ENCODE results near the gene SPATA46. TPM values are rescaled to one million over a fixed set of nuclear protein-coding genes. Genes with fewer than 3 reads are reported as not detected.

SPATA46 gene
- total RNA-seq, 1 experiment from 2014 or later, result not detected

DNA sequence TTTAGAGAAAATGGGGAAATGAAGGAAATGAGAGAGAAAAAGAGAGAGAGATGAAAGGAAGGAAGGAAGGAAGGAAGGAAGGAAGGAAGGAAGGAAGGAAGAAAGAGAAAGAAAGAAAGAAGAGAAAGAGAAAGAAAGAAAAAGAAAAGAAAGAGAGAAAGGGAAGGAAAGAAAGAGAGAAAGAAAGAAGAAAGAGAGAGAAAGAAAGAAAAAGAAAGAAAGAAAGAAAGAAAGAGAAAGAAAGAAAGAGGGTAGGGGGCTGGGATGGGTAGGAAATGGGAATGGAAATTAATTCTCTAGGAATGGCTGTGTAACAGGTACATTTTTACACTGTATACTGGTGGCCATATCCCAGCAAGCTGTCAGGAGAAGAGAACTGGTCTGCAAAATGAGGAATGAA lies 39.6 kb upstream of the SPATA46 start:
- no peak overlapping the region for H3K9ac ChIP-seq (ENCODE audit: low read length)
- RAD21 ChIA-PET (ENCODE audit: low non-redundant PET in 1 of 2, low total read pairs in 2 of 2, uncharacterized antibody in 2 of 2, unreplicated experiment in 2 of 2), result no interaction called here
- no peak overlapping the region for H3K4me3 ChIP-seq (replicated peaks in 1 of 2; ENCODE audit: low read depth in 1 of 2, low read length in 2 of 2)
- intact Hi-C loops (cut with micrococcal nuclease), result no loop called here
- no peaks in the 10 kb centered on the region for H3K9me3 ChIP-seq (ENCODE audit: control insufficient read depth in 1 of 2, insufficient read depth in 1 of 2, low read depth in 1 of 2, low read length in 2 of 2)
- BruUV-seq (replicated peaks), result no TSS peak
- no peak overlapping the region for H3K27ac ChIP-seq (ENCODE audit: low read depth, low read length)
- ATAC-seq (no peak), DNase-seq (ENCODE audit: low read depth, low spot score) (no peak)
- peaks cover 23 to 40% of the 10 kb centered on the region in 2 experiments; a peak in 3 of 4 replicates for H3K4me1 ChIP-seq (ENCODE audit: control insufficient read depth in 1 of 2, insufficient read depth in 2 of 2, low read length in 2 of 2)
- no peaks in the 10 kb centered on the region for H4K20me1 ChIP-seq (ENCODE audit: insufficient read depth)
- H3K4me2 ChIP-seq (ENCODE audit: low read length), result no peak overlapping the region
- H3K36me3 ChIP-seq (ENCODE audit: control insufficient read depth in 1 of 2, insufficient read depth in 2 of 2, low read length in 2 of 2), result no peaks in the 10 kb centered on the region
- CTCF ChIA-PET, result no interaction called here
- H3K79me2 ChIP-seq (ENCODE audit: insufficient read depth, low read length), result no peaks in the 10 kb centered on the region
- H3K27me3 ChIP-seq (ENCODE audit: insufficient read depth, low read length), result no peaks in the 10 kb centered on the region
- no peaks in the 10 kb centered on the region for H3K9me2 ChIP-seq (ENCODE audit: insufficient read depth)
- TF ChIP-seq TCF7L2 (IDR thresholded peaks at IDR 0.05; ENCODE audit: borderline replicate concordance, extremely low read depth, insufficient read depth, insufficient read length), result no peak
- TF ChIP-seq, protein P1, sequence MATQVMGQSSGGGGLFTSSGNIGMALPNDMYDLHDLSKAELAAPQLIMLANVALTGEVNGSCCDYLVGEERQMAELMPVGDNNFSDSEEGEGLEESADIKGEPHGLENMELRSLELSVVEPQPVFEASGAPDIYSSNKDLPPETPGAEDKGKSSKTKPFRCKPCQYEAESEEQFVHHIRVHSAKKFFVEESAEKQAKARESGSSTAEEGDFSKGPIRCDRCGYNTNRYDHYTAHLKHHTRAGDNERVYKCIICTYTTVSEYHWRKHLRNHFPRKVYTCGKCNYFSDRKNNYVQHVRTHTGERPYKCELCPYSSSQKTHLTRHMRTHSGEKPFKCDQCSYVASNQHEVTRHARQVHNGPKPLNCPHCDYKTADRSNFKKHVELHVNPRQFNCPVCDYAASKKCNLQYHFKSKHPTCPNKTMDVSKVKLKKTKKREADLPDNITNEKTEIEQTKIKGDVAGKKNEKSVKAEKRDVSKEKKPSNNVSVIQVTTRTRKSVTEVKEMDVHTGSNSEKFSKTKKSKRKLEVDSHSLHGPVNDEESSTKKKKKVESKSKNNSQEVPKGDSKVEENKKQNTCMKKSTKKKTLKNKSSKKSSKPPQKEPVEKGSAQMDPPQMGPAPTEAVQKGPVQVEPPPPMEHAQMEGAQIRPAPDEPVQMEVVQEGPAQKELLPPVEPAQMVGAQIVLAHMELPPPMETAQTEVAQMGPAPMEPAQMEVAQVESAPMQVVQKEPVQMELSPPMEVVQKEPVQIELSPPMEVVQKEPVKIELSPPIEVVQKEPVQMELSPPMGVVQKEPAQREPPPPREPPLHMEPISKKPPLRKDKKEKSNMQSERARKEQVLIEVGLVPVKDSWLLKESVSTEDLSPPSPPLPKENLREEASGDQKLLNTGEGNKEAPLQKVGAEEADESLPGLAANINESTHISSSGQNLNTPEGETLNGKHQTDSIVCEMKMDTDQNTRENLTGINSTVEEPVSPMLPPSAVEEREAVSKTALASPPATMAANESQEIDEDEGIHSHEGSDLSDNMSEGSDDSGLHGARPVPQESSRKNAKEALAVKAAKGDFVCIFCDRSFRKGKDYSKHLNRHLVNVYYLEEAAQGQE (IDR thresholded peaks at IDR 0.05; ENCODE audit: low read depth), result no peak
- no peak for TF ChIP-seq EZH2phosphoT487 (IDR thresholded peaks at IDR 0.05; ENCODE audit: borderline replicate concordance)
- TF ChIP-seq SIN3A (IDR thresholded peaks at IDR 0.05; ENCODE audit: low read depth), result no peak
- no peak for TF ChIP-seq SP1 (IDR thresholded peaks at IDR 0.05; ENCODE audit: low read depth)
- no peak for TF ChIP-seq POLR2A (IDR thresholded peaks at IDR 0.05; ENCODE audit: borderline replicate concordance, extremely low read depth, insufficient read depth, insufficient read length)
- TF ChIP-seq YY1 (IDR thresholded peaks at IDR 0.05; ENCODE audit: extremely low read depth, insufficient replicate concordance, low read depth, low read length), result no peak
- TF ChIP-seq JUND (IDR thresholded peaks at IDR 0.05), result no peak
- TF ChIP-seq, protein P2, sequence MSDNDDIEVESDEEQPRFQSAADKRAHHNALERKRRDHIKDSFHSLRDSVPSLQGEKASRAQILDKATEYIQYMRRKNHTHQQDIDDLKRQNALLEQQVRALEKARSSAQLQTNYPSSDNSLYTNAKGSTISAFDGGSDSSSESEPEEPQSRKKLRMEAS (IDR thresholded peaks at IDR 0.05), result no peak
- TF ChIP-seq CEBPB (IDR thresholded peaks at IDR 0.05; ENCODE audit: low read depth), result no peak
- TF ChIP-seq CBX3 (IDR thresholded peaks at IDR 0.05; ENCODE audit: low read depth), result no peak
- TF ChIP-seq, protein P3, sequence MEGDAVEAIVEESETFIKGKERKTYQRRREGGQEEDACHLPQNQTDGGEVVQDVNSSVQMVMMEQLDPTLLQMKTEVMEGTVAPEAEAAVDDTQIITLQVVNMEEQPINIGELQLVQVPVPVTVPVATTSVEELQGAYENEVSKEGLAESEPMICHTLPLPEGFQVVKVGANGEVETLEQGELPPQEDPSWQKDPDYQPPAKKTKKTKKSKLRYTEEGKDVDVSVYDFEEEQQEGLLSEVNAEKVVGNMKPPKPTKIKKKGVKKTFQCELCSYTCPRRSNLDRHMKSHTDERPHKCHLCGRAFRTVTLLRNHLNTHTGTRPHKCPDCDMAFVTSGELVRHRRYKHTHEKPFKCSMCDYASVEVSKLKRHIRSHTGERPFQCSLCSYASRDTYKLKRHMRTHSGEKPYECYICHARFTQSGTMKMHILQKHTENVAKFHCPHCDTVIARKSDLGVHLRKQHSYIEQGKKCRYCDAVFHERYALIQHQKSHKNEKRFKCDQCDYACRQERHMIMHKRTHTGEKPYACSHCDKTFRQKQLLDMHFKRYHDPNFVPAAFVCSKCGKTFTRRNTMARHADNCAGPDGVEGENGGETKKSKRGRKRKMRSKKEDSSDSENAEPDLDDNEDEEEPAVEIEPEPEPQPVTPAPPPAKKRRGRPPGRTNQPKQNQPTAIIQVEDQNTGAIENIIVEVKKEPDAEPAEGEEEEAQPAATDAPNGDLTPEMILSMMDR (IDR thresholded peaks at IDR 0.05 in 2 of 3, conservative IDR thresholded peaks at IDR 0.05 in 1 of 3; ENCODE audit: borderline replicate concordance in 1 of 3, insufficient read depth in 1 of 3, low read depth in 2 of 3, low read length in 2 of 3), result no peak
- TF ChIP-seq EZH2 (IDR thresholded peaks at IDR 0.05), result no peak
- TF ChIP-seq, protein P4, sequence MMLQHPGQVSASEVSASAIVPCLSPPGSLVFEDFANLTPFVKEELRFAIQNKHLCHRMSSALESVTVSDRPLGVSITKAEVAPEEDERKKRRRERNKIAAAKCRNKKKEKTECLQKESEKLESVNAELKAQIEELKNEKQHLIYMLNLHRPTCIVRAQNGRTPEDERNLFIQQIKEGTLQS (IDR thresholded peaks at IDR 0.05), result no peak
- POLR2A ChIA-PET, result interaction anchor here (1.4 kb wide), 1 partner anchor 9 kb away, joined by 3 read pairs; no protein-coding TSS in a partner anchor
- no peak overlapping the region for H2AFZ ChIP-seq (ENCODE audit: low read depth, low read length, poor library complexity, severe bottlenecking)

Data from HCT116 (cell line).